NCI-H1417 treated with DMSO at 0.1 percent for 48 hours (cell line): Measurements from ENCODE around the gene ADAMTS17.

ENCODE experiments used
- DNase-seq: peaks from one replicate; lab custom pipeline; 2025; lab: John Stamatoyannopoulos, UW

Gene ADAMTS17, protein sequence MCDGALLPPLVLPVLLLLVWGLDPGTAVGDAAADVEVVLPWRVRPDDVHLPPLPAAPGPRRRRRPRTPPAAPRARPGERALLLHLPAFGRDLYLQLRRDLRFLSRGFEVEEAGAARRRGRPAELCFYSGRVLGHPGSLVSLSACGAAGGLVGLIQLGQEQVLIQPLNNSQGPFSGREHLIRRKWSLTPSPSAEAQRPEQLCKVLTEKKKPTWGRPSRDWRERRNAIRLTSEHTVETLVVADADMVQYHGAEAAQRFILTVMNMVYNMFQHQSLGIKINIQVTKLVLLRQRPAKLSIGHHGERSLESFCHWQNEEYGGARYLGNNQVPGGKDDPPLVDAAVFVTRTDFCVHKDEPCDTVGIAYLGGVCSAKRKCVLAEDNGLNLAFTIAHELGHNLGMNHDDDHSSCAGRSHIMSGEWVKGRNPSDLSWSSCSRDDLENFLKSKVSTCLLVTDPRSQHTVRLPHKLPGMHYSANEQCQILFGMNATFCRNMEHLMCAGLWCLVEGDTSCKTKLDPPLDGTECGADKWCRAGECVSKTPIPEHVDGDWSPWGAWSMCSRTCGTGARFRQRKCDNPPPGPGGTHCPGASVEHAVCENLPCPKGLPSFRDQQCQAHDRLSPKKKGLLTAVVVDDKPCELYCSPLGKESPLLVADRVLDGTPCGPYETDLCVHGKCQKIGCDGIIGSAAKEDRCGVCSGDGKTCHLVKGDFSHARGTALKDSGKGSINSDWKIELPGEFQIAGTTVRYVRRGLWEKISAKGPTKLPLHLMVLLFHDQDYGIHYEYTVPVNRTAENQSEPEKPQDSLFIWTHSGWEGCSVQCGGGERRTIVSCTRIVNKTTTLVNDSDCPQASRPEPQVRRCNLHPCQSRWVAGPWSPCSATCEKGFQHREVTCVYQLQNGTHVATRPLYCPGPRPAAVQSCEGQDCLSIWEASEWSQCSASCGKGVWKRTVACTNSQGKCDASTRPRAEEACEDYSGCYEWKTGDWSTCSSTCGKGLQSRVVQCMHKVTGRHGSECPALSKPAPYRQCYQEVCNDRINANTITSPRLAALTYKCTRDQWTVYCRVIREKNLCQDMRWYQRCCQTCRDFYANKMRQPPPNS

DNA sequence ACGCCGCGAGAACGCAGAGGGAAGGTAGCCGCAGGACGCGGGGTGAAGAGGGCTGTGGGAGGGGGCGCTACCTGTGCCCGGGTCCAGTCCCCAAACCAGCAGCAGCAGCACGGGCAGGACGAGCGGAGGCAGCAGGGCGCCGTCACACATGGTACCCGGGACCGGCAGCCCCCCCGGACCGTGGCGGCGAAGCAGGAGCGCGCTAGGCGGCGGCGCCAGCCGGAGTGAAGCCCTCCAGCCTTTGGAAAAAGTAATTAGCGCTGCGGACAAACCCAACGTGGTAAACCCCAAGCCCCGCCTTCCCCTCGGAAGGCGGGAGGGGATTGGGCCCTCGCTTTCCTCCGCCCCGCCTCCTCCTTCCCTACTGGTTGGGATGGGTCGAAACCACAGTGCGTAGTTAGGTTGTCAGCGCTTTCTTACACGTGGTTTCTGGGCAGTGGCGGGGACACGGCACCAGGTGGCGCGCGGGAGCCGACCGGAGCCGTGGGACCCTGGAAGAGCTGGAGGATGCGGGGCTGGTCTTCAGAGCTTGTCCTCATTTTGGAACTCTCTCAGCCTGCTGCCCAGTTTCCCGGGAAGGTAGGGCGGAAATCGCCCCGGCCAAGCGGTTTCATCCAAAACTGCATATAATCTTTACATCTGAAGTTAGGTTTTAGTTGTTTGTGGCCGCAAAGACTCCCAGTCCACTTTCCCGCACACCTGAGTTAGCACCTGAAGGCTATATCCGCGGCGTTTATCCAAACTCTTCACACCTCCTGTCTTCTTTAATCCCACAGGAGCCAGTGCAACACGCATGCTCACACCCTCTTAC is at the start of gene ADAMTS17:
Gene ADAMTS17 (minus strand): TSS at position 226 of the 811 bp plus-strand sequence. CDS start 76 bp downstream, at position 150.
- peak; percentile 96 for DNase-seq

DNA sequence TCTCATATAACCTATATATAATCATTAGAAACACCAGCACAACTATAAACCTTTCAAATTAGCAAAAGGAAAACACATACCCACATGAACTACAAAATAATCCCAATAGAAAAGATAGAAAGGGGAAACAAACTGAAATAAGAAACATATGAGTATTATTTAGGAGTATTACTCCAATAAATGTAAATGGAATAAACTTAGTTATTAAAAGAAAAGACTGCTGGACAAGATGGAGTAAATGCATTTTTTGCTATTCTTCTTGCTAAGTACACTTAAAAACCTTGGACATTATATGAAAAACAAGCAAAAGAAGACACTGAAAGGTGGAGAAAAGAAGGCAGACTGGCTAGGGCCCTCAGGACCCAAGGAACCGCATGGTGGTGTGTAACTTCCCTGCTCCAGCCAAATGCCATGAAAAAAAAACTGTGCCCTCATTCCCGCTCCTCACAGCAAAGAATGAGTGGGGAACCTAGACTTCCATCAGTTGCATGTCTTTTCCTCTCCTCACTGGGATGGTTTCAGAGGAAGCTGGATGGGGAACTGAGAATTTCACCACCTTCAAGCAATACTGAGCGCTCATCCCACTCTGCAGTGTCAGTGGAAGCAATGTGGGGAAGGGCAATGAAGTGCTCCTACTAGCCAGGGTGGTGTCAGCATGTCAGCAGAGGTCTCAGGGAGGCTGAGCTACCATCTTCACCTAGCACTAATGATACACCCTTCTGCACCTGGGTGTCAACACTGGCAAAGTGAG is 43.7 kb upstream of the ADAMTS17 start:
- no peak for DNase-seq

DNA sequence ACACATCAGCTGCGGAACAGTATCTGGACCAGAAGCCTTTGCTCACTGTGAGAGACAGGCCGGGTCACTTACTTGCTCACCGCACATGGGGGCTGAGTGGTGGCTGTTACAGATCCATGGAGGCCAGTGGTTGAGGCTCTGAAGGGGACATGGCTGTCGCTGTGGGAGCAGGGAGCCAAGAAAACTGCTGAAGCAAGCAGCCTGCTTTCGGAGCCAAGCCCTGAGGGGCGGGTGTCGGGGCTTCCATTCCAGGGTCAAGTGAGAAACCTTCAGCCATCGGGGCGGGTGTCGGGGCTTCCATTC is 42.3 kb upstream of the ADAMTS17 start:
- DNase-seq = no peak

- DNase-seq = no peak
Observed at GRCh38 chr15:100383302-100384107, 41.7 kb upstream of the ADAMTS17 start.

DNA sequence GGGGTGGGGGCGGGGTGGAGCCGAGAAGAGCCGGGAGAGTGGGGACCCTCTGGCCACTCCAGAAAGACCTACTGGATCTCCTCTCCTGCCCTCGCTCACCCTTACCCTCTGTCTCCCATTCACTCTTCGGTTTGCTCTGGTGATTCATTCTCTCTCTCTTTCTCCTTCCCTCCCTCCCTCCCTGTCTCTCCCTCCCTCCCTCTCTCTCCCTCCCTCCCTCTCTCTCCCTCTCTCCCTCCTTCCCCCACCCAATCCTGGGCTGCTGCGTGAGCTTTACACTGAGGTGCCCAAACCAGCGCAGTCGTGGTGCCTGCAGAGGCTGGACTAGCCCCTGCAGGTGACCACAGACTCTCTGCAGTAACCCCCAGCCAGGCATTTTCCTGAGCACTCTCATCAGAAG is 32.2 kb upstream of the ADAMTS17 start:
- no peak for DNase-seq

GRCh38 chr15:100373120-100373896 is 31.5 kb upstream of the ADAMTS17 start:
- no peak for DNase-seq

DNA sequence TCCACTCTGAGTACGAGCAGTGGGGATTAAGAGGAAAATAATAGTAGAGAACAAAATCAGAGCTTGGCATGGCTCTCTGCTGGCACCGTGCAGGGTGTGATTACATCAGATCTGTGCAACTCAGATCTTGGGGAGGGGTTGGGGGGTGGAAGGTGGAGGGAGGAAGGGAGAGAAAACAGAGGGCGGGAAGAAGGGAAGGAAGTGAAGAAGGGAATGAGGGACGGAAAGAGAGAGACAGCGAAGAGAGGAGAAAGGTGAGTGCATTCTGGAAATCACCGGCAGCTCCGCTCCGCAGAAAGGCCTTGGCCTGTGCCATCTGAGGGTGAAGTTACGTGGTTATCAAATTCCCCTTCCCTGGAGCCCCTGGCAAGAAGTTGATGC is 31.0 kb upstream of the ADAMTS17 start:
- DNase-seq = no peak

DNA sequence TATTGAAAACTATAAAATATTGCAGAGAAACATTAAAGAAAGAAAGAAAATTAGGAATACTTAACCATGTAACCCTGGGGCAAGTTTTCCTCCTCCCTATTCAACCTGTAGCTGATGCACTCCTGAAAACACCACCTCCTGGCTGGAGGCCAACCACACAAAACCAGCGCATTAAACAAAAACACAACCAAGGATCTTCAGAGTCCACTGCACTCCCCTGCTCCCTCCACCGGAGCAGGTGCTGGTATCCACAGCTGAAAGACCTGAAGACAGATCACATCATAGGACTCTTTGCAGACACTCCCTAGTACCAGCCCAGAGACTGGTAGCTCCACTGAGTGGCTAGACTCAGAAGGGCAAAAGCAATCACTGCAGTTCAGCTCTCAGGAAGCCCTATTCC is 13.6 kb upstream of the ADAMTS17 start:
- DNase-seq = no peak

DNA sequence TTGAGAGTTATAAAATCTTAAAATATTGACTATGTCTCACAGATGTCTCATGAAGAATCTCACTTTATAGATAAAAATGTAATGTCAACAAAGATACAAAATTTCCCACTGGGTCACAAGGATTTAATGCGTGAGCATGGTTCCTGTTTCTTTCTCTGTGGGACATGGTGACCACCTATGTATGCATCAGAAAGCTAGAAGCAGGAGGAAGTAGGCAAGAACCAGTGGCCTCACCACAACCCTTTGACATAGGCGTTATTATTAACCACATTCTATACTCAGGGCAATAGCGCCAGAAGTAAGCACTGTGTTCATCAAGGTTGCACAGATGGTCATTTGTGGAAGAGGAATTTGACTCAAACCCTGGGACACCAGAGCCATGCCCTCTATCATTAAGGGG is 11.7 kb upstream of the ADAMTS17 start:
- DNase-seq = no peak

DNA sequence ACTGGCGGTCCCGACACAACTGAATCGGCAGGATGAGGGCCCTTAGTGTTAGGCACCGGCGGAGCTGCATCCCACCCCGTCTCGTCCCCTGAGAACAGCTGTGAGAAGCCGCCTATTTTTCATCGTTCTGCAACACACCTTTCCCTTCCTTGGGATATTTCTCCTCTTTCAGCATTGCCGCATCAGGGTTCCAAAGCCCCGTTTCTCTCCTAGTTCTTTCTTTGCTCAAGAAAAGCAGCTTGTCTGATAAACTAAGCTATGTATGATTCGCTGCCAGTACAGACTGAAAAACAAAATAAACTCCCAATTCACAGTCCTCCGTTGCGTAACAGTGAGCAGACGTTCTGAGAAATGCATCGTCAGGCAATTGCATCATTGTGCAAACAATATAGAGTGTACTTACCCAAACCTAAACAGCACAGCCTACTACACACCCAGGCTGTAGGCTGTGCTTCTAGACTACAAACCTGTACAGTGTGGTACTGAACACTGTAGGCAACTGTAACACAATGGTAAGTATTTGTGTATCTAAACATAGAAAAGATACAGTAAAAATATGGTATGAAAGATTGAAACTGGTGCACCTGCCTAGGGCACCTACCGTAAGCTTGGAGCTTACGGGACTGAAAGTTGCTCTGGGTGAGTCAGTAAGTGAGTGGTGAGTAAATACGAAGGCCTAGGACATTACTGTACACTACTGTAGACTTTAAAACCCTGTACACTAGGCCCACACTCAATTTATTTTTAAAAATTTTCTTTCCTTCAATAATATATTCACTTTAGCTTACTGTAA is 8.9 kb upstream of the ADAMTS17 start:
- DNase-seq = no peak

DNA sequence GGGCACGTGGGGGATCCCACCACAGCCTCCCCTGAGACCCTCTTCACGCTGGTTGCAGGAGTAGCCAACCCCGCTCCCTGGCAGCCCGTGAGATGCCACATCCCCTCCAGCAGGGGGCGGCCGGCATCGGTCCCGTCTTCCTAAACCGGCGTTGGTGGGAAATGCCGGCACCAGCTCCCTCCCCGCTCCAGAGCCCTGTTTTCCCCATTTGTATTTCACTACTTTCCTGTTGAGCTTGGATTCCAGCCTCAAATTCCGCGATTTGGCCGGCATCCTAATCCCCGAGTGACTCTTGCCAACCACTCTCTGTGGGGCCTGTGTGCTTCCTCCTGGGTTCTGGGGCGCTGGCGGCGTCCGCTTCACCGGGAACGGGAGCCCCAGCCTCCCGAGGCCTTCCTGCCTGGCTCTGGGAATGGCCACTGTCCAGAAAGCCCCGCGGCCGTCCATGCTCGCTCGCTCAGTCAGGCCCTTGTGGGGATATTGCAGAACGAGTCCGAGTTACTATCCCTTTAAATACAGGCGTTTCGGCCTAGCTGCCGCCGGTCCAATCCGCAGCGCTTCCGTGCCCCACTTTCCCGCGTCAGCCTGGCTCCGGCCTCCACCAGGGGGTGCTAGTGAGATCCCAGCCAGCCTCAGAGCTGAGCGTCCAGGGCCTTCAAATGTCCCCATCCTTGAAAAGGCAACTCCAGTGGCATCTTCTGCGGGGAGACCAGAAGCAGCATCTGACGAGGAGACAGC is 8.1 kb upstream of the ADAMTS17 start:
- DNase-seq = no peak

DNA sequence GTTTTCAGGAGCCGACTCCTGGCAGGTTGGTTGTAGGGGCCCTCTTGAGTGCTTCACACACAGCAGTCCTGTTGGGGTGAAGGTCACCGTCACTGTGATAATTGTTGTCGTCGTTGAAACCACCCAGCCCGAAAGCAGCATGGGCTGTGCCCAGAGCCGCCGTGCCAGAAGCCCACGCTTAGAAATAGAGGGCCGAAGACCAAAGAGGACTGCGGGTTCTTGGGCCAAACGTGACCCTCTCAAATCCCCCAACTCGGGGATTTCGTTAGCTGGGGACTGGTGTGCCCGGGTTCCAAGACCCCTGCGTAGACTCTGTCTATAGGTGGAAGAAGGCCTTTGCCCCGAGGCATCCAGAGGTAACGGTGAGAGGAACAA is 7.5 kb upstream of the ADAMTS17 start:
- DNase-seq = no peak

GRCh38 chr15:100348578-100348977 is 6.8 kb upstream of the ADAMTS17 start:
- DNase-seq = no peak

GRCh38 chr15:100346866-100347512 is 5.2 kb upstream of the ADAMTS17 start:
- no peak for DNase-seq

DNA sequence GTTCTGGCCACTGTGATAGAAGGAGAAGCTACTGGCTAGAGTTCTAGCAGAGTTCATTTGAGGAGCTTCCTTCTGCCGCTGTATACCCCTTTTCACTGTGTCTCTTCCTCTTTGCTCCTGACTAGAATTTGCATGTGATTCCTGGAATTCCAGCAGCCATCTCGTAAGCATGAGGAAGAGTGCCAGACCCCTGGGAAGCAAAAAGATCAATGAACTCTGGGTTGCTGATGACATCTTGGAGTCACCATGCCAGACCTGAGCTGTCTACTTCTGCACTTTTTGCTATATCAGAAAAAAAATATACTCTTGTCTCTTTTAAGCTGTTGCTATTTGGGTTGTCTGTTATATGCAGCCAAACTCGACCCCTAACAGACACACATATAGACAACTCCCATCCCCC is 3.7 kb upstream of the ADAMTS17 start:
- no peak for DNase-seq

DNA sequence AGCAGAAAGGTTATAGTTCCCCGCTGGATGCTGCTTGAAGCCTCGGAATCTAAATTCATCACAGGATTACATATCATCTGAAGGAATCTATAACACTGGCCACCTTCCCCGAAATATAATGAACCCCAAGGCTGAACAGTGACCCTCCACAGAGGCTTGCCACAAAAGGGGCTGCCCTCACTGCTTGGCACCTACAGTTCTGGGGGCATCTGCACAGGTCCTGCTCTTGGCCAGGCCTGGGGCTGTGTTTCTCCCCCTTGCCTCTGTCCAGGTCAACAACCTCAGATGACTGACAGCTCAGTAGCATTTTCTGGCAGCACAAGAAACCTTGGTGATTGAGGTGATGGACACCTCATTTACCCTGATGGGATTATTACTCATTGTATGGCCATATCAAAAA is 1.5 kb upstream of the ADAMTS17 start:
- DNase-seq = no peak

GRCh38 chr15:100341239-100341749 is 481 bp downstream of the ADAMTS17 start:
- no peak for DNase-seq
